ENCODE data around the gene GAS6.

The GAS6 gene

DNA sequence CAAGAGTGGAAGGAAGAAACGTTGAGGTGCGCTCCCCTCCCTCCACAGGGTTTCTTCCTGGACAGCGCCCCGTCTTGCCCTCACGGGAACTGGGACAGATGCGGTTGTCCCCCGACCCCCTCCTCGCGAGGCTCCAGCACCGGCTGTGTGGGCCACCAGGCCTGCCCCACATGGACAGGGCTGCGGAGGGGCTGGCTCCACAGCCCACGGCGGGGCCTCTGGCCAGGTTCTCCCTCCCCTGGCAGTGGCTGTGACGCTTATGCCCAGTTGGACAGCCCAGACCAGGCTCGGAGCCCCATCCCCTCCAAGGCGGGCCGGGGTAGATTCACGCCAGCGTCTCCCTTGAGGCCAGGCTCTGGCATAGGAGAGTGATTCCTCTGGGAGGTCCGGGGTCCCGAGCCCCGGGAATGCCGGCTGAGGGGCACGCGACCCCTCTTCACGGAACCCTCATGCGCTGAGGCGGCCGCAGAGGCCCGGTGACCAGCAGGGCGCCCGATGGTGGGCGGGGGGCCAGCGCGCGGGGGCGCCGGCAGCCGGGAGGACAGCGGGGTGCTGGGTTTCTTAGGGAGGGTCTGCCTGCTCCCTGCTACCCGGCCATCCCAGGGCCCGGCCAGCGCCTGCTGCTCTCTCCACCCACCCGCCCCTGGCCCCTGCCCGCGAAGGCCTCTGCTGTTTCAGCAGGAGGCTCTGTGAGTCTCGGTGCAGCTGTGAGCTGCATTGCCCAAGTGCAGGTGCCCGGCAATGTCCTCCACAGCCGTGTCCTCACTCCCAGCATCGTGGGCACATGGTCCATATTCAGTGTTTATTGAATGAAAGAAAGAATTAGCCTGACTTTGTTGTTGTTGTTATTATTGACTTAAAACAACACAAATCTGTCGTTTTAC lies 20.3 kb upstream of the GAS6 start:
- no peaks in the 10 kb centered on the region for H3K36me3 ChIP-seq (ENCODE audit: control insufficient read depth, insufficient read depth, low read length)
- H3K27ac ChIP-seq (ENCODE audit: low read depth, low read length), result no peak overlapping the region
- H3K4me3 ChIP-seq (ENCODE audit: low read length), result no peak overlapping the region
- no peak overlapping the region for H3K9ac ChIP-seq (ENCODE audit: low read length)
- no peaks in the 10 kb centered on the region for H3K27me3 ChIP-seq (ENCODE audit: control insufficient read depth, insufficient read depth, low read length)
- H3K4me1 ChIP-seq (ENCODE audit: control insufficient read depth, insufficient read depth, low read length), result peaks cover 7% of the 10 kb centered on the region

DNA sequence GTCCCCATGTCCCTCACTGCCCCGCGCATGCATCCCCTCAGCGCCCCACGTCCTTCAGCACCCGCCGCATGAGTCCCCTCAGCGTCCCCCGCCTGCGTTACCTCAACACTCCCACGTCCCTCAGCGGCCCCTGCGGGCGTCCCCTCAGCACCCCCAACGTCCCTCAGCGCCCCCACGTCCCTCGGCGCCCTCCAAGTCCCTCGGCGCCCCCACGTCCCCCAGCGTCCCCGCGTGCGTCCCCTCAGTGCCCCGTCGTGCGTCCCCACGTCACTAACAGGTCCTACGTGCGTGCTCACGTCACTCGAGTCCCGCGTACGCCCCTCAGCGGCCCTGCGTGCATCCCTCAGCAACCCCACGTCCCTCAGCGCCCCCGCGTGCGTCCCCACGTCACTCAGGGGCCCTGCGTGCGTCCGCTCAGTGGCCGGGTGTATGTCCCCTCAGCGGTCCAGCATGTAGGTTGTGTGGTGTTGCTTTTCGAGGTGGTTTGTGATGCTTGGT lies 19.5 kb upstream of the GAS6 start:
- H3K4me1 ChIP-seq (ENCODE audit: control insufficient read depth, insufficient read depth, low read length), result peaks cover 5% of the 10 kb centered on the region
- no peak overlapping the region for H3K4me3 ChIP-seq (ENCODE audit: low read length)
- H3K9ac ChIP-seq (ENCODE audit: low read length), result no peak overlapping the region
- H3K27me3 ChIP-seq (ENCODE audit: control insufficient read depth, insufficient read depth, low read length), result no peaks in the 10 kb centered on the region
- no peak overlapping the region for H3K27ac ChIP-seq (ENCODE audit: low read depth, low read length)
- no peaks in the 10 kb centered on the region for H3K36me3 ChIP-seq (ENCODE audit: control insufficient read depth, insufficient read depth, low read length)

DNA sequence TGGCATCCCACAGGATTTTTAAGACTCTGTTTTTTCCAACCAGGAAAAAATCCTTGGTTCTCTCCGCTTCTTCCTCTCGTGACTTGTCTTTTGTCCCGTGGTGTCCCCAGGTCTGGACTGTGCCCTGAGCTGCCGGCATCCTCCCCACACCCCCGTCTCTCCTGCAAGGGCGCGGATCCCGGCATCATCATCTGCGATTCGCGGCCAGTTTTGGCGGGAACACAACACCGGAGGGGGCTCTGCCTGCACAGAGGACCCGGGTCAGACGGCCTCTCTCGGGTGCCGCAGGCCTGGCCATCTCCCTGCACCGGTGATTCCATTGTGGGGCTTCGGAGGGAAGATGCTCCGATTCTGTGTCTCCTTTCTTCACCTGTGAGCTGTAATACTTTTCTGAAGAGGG lies 18.8 kb upstream of the GAS6 start:
- no peaks in the 10 kb centered on the region for H3K36me3 ChIP-seq (ENCODE audit: control insufficient read depth, insufficient read depth, low read length)
- H3K27ac ChIP-seq (ENCODE audit: low read depth, low read length), result no peak overlapping the region
- H3K4me3 ChIP-seq (ENCODE audit: low read length), result no peak overlapping the region
- no peaks in the 10 kb centered on the region for H3K27me3 ChIP-seq (ENCODE audit: control insufficient read depth, insufficient read depth, low read length)
- no peak overlapping the region for H3K9ac ChIP-seq (ENCODE audit: low read length)
- peaks cover 5% of the 10 kb centered on the region for H3K4me1 ChIP-seq (ENCODE audit: control insufficient read depth, insufficient read depth, low read length)

DNA sequence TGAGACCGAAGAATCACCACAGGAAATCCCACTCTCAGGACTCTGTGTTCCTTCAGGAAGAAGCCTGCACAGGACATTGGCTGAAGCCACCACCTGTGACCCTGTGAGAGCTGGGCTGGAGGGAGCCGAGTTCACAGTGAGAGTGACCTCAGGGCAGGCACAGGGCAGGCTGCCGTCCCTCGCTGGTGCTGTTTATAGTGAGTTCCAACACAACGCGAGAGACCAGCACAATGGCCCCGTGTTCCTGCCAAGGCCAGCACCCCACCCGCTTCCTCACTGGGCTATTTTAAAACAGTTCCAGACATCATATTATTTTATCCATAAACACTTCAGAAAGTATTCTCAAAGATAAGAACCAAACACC lies 18.4 kb upstream of the GAS6 start:
- no peak overlapping the region for H3K27ac ChIP-seq (ENCODE audit: low read depth, low read length)
- H3K27me3 ChIP-seq (ENCODE audit: control insufficient read depth, insufficient read depth, low read length), result no peaks in the 10 kb centered on the region
- H3K9ac ChIP-seq (ENCODE audit: low read length), result no peak overlapping the region
- H3K36me3 ChIP-seq (ENCODE audit: control insufficient read depth, insufficient read depth, low read length), result no peaks in the 10 kb centered on the region
- peaks cover 5% of the 10 kb centered on the region for H3K4me1 ChIP-seq (ENCODE audit: control insufficient read depth, insufficient read depth, low read length)
- no peak overlapping the region for H3K4me3 ChIP-seq (ENCODE audit: low read length)

DNA sequence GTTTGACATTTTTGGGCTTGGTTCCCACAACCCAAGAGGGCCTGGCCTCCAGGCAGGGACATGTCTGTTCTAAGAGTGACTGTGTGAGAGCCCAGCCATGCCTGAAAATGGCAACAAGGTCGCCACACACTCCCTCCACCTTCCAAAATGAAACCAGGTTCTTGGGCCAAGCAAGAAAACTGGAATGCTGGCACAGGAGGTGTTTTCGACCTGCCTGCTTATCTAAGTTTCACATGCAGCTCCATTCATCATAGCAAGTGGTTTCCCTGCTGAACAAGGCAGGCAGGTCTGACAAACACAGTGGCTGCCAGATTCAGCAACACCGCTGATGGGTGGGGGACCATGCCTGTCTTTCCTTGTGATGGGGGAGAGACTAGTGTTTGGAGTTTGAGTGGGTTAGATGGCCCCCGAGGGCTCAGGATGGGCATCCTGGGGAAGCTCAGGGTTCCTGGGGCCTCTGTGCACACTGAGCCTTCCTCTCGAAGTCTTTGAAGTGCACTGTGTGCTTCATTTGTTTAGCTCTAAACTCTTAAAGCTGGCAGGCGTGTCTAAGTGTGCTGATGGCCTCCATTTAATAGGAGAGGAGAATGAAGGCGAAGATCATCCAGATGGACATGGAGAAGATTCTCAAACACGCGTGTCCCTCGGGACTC lies 17.9 kb upstream of the GAS6 start:
- H3K4me3 ChIP-seq (ENCODE audit: low read length), result no peak overlapping the region
- H3K27me3 ChIP-seq (ENCODE audit: control insufficient read depth, insufficient read depth, low read length), result no peaks in the 10 kb centered on the region
- no peaks in the 10 kb centered on the region for H3K36me3 ChIP-seq (ENCODE audit: control insufficient read depth, insufficient read depth, low read length)
- H3K9ac ChIP-seq (ENCODE audit: low read length), result no peak overlapping the region
- no peak overlapping the region for H3K27ac ChIP-seq (ENCODE audit: low read depth, low read length)
- peaks cover 5% of the 10 kb centered on the region for H3K4me1 ChIP-seq (ENCODE audit: control insufficient read depth, insufficient read depth, low read length)

DNA sequence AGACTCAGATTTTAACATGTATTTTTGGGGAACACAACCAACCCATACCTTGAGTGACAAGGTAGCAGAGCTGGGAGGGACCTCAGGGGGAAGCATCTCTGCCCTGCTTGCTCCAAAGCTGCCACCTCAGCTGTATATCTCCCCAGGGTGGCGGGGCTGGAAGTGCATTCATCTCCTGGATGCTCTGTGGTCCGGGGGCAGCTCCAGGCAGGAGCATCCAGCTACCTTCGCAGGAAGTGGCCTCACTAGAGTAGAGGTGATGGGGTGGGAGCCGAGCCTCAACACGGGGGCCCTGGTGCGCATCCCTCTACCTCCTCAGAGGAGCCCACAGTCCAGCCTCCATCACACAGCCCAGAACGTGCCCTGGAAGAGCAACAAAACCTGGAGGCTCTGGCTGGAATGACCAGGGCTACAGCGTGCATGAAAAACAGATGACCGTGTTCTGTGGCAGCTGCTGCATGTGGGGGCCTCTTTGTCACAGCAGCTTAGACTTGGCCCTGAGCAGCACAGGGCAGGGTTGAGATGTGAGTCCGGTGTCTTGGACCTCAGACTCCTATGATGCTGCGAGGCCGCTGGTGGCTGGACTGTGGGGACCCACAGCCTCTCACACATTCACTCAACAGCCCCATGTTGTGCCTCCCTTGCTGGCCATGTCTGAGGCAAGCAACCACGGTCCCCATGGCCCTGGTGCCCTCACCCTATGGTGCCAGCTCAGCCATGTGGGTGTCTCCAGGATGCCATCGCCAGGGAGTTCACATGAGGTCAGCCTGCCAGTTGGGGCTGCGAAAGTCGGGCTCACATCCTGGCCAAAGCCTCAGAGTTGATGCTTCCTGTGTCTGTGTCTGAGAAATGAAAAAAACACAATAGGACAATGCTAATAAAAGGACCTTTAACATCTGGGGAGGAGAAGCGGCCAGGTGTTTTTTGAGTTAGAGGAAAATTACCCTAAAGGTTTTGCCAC lies 17.1 kb upstream of the GAS6 start:
- no peak overlapping the region for H3K4me3 ChIP-seq (ENCODE audit: low read length)
- H3K9ac ChIP-seq (ENCODE audit: low read length), result no peak overlapping the region
- H3K27ac ChIP-seq (ENCODE audit: low read depth, low read length), result no peak overlapping the region
- no peaks in the 10 kb centered on the region for H3K36me3 ChIP-seq (ENCODE audit: control insufficient read depth, insufficient read depth, low read length)
- no peaks in the 10 kb centered on the region for H3K27me3 ChIP-seq (ENCODE audit: control insufficient read depth, insufficient read depth, low read length)
- H3K4me1 ChIP-seq (ENCODE audit: control insufficient read depth, insufficient read depth, low read length), result peaks cover 5% of the 10 kb centered on the region

DNA sequence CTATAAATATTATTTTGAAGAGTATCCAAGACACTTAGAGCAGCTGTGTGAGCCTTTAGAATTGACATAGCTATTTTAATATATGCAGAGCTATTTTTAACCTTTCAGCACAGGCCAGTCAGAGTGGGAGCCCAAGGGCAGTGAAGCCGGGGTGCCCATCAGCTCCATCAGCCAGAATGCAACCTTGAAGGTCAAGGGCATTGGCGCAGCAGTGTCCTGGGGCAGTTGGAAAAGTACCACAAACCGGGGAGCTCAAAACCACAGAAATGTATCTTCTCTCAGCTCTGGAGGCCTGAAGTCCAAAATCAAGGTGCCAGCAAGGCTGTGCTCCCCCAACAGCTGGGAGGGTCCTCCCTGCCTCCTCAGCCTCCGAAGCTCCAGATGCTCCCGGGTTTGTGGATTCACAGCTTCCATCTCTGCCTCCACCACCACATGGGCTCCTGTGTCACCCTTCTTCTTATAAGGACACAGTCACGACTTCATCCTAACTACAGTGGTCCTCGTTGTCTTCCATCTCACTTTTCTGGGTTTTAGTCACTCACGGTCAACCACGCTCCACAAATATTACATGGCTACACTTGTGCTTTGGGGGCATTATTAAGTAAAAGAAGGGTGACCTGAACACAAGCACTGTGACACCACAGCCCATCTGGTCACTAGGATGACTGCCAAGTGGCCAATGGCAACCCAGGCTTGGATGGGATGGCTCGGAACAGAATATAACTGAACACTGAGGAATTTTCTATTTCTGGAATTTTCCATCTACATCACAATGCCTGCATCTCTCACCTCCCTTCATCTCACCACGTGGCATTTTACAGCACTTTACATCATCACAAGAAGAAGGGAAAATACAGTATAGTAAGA lies 15.9 kb upstream of the GAS6 start:
- Histone ChIP-seq H3K36me3 (ENCODE audit: control insufficient read depth, insufficient read depth, low read length) (no peaks in the 10 kb centered on the region), H3K9ac (ENCODE audit: low read length) (no peak overlapping the region), H3K27me3 (ENCODE audit: control insufficient read depth, insufficient read depth, low read length) (no peaks in the 10 kb centered on the region), H3K4me1 (ENCODE audit: control insufficient read depth, insufficient read depth, low read length) (peaks cover 5% of the 10 kb centered on the region), H3K4me3 (ENCODE audit: low read length) (no peak overlapping the region), H3K27ac (ENCODE audit: low read depth, low read length) (no peak overlapping the region)

DNA sequence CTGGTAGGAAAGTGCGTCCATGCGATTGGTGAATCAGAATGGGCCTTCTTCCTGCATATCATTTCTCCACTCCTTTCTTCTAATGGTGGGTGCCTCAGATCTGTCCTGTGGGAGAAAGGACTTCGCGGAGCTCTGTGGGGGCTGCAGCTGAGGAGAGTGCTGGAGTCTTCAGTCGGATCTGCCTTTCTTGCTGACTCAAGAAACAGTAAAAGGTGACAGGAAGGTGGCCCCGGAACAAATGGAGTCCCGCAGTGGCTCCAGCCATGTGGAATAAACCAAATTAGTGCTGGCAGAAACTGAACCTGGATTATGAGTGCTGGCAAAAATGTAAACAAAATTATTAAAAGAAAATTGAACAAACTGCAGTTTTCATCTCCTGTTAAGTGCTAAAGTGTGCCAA lies 15.1 kb upstream of the GAS6 start:
- peaks cover 5% of the 10 kb centered on the region for H3K4me1 ChIP-seq (ENCODE audit: control insufficient read depth, insufficient read depth, low read length)
- no peak overlapping the region for H3K9ac ChIP-seq (ENCODE audit: low read length)
- H3K4me3 ChIP-seq (ENCODE audit: low read length), result no peak overlapping the region
- H3K36me3 ChIP-seq (ENCODE audit: control insufficient read depth, insufficient read depth, low read length), result no peaks in the 10 kb centered on the region
- no peaks in the 10 kb centered on the region for H3K27me3 ChIP-seq (ENCODE audit: control insufficient read depth, insufficient read depth, low read length)
- no peak overlapping the region for H3K27ac ChIP-seq (ENCODE audit: low read depth, low read length)

DNA sequence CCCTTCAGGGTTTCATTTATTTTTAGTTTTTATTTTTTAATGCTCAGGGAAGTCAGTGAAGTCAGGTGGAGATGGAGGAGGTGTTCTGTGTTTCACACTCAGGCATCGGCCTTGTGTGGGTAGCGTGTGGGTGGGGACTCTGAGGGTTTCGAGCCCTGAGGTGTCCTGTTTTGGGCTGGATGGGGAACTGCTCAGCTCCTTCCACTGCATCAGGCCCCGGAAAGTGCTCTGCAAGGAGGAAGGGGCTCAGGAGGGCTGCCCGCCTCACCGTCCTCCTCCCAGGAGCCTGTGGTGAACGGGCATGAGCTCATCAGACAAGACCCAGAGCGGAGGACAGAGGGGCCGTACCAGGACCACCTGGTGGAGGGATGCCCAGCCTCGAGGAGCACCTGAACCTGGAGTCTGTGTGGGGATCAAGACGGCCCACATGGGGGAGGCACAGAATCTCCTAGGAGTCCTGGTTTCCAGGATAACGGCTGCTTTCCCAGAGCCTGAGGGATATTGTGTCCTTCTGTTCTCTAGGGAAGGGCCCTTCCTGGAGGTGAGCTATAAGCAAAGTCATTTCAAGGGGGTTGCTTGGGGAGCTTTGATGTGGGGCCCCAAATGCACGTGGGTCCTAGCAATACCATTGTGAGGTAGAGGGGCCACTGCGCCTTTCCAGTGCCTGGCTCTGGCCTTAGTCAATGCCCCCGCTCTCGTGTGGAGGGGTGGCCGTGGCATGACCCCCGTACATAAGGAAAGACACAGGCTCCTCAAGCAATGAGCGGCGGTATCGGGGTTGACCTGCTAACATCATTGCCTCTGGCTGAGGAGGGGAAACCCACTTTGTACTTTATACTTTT lies 13.5 kb upstream of the GAS6 start:
- Histone ChIP-seq H3K27me3 (ENCODE audit: control insufficient read depth, insufficient read depth, low read length) (no peaks in the 10 kb centered on the region), H3K4me1 (ENCODE audit: control insufficient read depth, insufficient read depth, low read length) (peaks cover 5% of the 10 kb centered on the region), H3K27ac (ENCODE audit: low read depth, low read length) (no peak overlapping the region), H3K4me3 (ENCODE audit: low read length) (no peak overlapping the region), H3K36me3 (ENCODE audit: control insufficient read depth, insufficient read depth, low read length) (no peaks in the 10 kb centered on the region), H3K9ac (ENCODE audit: low read length) (no peak overlapping the region)

DNA sequence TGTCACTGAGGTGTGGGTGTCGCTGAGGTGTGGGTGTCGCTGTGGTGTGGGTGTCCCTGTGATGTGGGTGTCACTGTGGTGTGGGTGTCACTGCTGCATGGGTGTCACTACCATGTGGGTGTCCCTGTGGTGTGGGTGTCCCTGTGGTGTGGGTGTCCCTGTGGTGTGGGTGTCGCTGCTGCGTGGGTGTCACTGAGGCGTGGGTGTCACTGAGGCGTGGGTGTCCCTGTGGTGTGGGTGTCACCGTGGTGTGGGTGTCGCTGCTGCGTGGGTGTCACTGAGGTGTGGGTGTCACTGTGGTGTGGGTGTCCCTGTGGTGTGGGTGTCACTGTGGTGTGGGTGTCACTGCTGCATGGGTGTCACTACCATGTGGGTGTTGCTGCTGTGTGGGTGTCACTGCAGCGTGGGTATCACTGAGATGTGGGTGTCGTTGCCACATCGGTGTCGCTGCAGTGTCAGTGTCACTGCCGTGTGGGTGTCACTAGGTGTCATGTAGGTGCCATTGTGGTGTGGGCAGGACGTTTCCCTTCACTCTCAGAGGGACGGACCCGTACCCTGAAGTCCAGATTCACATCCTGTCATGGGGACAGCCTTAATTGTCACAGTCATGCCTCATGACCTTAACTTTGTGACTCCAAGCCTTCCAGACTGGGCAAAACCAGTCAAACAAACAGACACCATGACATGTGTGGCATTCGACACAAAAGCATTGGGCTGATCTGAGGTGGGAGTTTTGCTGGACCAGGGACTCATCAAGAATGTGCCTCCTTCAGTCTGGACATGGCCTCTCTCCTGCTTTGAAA lies 12.7 kb upstream of the GAS6 start:
- no peak overlapping the region for H3K4me3 ChIP-seq (ENCODE audit: low read length)
- no peak overlapping the region for H3K9ac ChIP-seq (ENCODE audit: low read length)

More for the DNA sequence above, 12.7 kb upstream of the GAS6 start:
- peaks cover 3% of the 10 kb centered on the region for H3K4me1 ChIP-seq (ENCODE audit: control insufficient read depth, insufficient read depth, low read length)
- H3K36me3 ChIP-seq (ENCODE audit: control insufficient read depth, insufficient read depth, low read length), result no peaks in the 10 kb centered on the region
- H3K27me3 ChIP-seq (ENCODE audit: control insufficient read depth, insufficient read depth, low read length), result no peaks in the 10 kb centered on the region
- H3K27ac ChIP-seq (ENCODE audit: low read depth, low read length), result no peak overlapping the region

Data from rectal smooth muscle tissue (tissue), 1 donor.